Neural cell (in vitro differentiated cells): Measurements from ENCODE around the gene TEX14. TPM values are rescaled to one million over a fixed set of nuclear protein-coding genes. Genes with fewer than 3 reads are reported as not detected.

Experiments used
- H2AFZ ChIP-seq: fragments of 200-600, 300-800 bp; sonication (generic), shearing (Covaris generic); 2 replicates; pipeline ENCODE4 v1.6.0; 2014; ENCODE audit warnings: low read depth, mild to moderate bottlenecking, antibody characterized with exemption, low read length, moderate library complexity
- H3F3A ChIP-seq: fragments of 200-600 bp; shearing (Covaris generic); 2 replicates; pipeline ENCODE4 v1.6.1; 2016; ENCODE audit warnings: mild to moderate bottlenecking, moderate library complexity, mixed read lengths, antibody characterized with exemption, low read length; ENCODE audit not compliant: insufficient read depth, poor library complexity, severe bottlenecking
- H3K27ac ChIP-seq: fragments of 200-600, 300-800 bp; sonication (generic), shearing (Covaris generic); 2 replicates; pipeline ENCODE4 v1.5.1; 2014; ENCODE audit warnings: mild to moderate bottlenecking, low read length, moderate library complexity
- H3K27me3 ChIP-seq: fragments of 300-800, 200-600 bp; sonication (generic), shearing (Covaris generic); 2 replicates; pipeline ENCODE4 v1.6.0; 2014; ENCODE audit warnings: mild to moderate bottlenecking, low read depth, low read length, moderate library complexity; ENCODE audit not compliant: insufficient read depth
- H3K36me3 ChIP-seq: fragments of 300-800, 200-600 bp; sonication (generic), shearing (Covaris generic); 2 replicates; pipeline ENCODE4 v1.5.1; 2014; ENCODE audit warnings: mild to moderate bottlenecking, antibody characterized with exemption, low read length, moderate library complexity; ENCODE audit not compliant: insufficient read depth
- H3K4me2 ChIP-seq: fragments of 300-800, 200-600 bp; sonication (generic), shearing (Covaris generic); 2 replicates; pipeline ENCODE4 v1.6.0; 2014; ENCODE audit warnings: mild to moderate bottlenecking, low read length
- H3K4me3 ChIP-seq: fragments of 300-800, 200-600 bp; sonication (generic), shearing (Covaris generic); 2 replicates; pipeline ENCODE4 v1.5.1; 2014; ENCODE audit warnings: mild to moderate bottlenecking, low read length, moderate library complexity
- H3K79me2 ChIP-seq: fragments of 200-600 bp; shearing (Covaris generic); replicated peaks from 2 replicates; pipeline ENCODE4 v1.6.0; 2014; ENCODE audit warnings: mild to moderate bottlenecking, low read length, moderate library complexity; ENCODE audit not compliant: insufficient read depth
- H3K9ac ChIP-seq: fragments of 300-800, 200-600 bp; sonication (generic), shearing (Covaris generic); 2 replicates; pipeline ENCODE4 v1.6.1; 2016; ENCODE audit warnings: mild to moderate bottlenecking, low read length, mixed read lengths
- H3K9me2 ChIP-seq: fragments of 200-600 bp; shearing (Covaris generic); 2 replicates; pipeline ENCODE4 v1.6.1; 2016; ENCODE audit warnings: mild to moderate bottlenecking, low read length, mixed read lengths; ENCODE audit not compliant: insufficient read depth
- H3K9me3 ChIP-seq: fragments of 200-600, 300-800 bp; sonication (generic), shearing (Covaris generic); 2 replicates; pipeline ENCODE4 v1.6.1; 2016; ENCODE audit warnings: mild to moderate bottlenecking, mixed run types, low read length, moderate library complexity, mixed read lengths
- H4K20me1 ChIP-seq: fragments of 200-600 bp; shearing (Covaris generic); 2 replicates; pipeline ENCODE4 v1.6.1; 2016; ENCODE audit warnings: mild to moderate bottlenecking, mixed run types; ENCODE audit not compliant: insufficient read depth
- CTCF ChIP-seq: fragments of 450-650 bp; IDR thresholded peaks from 2 replicates; pipeline ENCODE4 v1.5.1; 2014; ENCODE audit warnings: antibody characterized with exemption, mild to moderate bottlenecking, moderate library complexity; ENCODE audit not compliant: poor library complexity, severe bottlenecking
- EP300 ChIP-seq: fragments of 450-650 bp; conservative IDR thresholded peaks from 2 replicates; pipeline ENCODE4 v1.6.1; 2014; ENCODE audit warnings: antibody characterized with exemption, mild to moderate bottlenecking, moderate library complexity; ENCODE audit not compliant: poor library complexity, severe bottlenecking
- EZH2 ChIP-seq: fragments of 200-600, 300-800 bp; shearing (Covaris generic), sonication (generic); IDR thresholded peaks from 2 replicates; pipeline ENCODE4 v1.6.1; 2014; ENCODE audit warnings: antibody characterized with exemption, low read length, borderline replicate concordance, mild to moderate bottlenecking; ENCODE audit not compliant: insufficient read depth, poor library complexity, severe bottlenecking
- MXI1 ChIP-seq: fragments of 450-650 bp; conservative IDR thresholded peaks from 2 replicates; pipeline ENCODE4 v1.6.1; 2014; ENCODE audit warnings: antibody characterized with exemption, mild to moderate bottlenecking; ENCODE audit not compliant: poor library complexity, severe bottlenecking
- POLR2AphosphoS5 ChIP-seq: IDR thresholded peaks from 2 replicates; pipeline ENCODE4 v1.6.1; 2012
- RAD21 ChIP-seq: fragments of 450-650 bp; conservative IDR thresholded peaks from 2 replicates; pipeline ENCODE4 v1.6.1; 2014; ENCODE audit warnings: antibody characterized with exemption, mild to moderate bottlenecking, moderate library complexity
- REST ChIP-seq: IDR thresholded peaks from 2 replicates; pipeline ENCODE4 v1.6.1; 2012; ENCODE audit warnings: borderline replicate concordance
- SMC3 ChIP-seq: fragments of 450-650 bp; conservative IDR thresholded peaks from 2 replicates; pipeline ENCODE4 v1.6.1; 2014; ENCODE audit warnings: antibody characterized with exemption, mild to moderate bottlenecking, moderate library complexity; ENCODE audit not compliant: poor library complexity
- TAF1 ChIP-seq: IDR thresholded peaks from 2 replicates; pipeline ENCODE4 v1.6.1; 2012; ENCODE audit warnings: low read depth
- polyA plus RNA-seq: library from polyadenylated mRNA; depleted of rRNA; stranded (reverse); fragments of >200 nt; gene quantifications from 2 replicates; pipeline ENCODE4 v1.2.3, GENCODE V29; 2014

TEX14 gene
- polyA plus RNA-seq, 1 donor from 2014 or later = 1.4 TPM

- no peaks in the 10 kb centered on the region for H3F3A ChIP-seq
- no peaks in the 10 kb centered on the region for H3K9me2 ChIP-seq
- H2AFZ ChIP-seq = no peak overlapping the region
- no peaks in the 10 kb centered on the region for H4K20me1 ChIP-seq
- H3K27me3 ChIP-seq = peaks cover 14% of the 10 kb centered on the region
- H3K4me3 ChIP-seq = no peak overlapping the region
- no peaks in the 10 kb centered on the region for H3K79me2 ChIP-seq
- no peak overlapping the region for H3K9ac ChIP-seq
- H3K9me3 ChIP-seq = no peaks in the 10 kb centered on the region
- no peaks in the 10 kb centered on the region for H3K36me3 ChIP-seq
- TF ChIP-seq POLR2AphosphoS5 (no peak), TAF1 (no peak), SMC3 (no peak), CTCF (no peak), MXI1 (no peak), REST (no peak), EZH2 (no peak), RAD21 (no peak), EP300 (no peak)
- no peak overlapping the region for H3K27ac ChIP-seq
- no peak overlapping the region for H3K4me2 ChIP-seq
Observed at GRCh38 chr17:58527306-58527705, 164.5 kb downstream of the TEX14 start.

GRCh38 chr17:58525239-58525638 is 166.6 kb downstream of the TEX14 start:
- no peaks in the 10 kb centered on the region for H3K9me2 ChIP-seq
- H3K79me2 ChIP-seq = no peaks in the 10 kb centered on the region
- no peaks in the 10 kb centered on the region for H3F3A ChIP-seq
- H3K9ac ChIP-seq = no peak overlapping the region
- H2AFZ ChIP-seq = no peak overlapping the region
- TF ChIP-seq SMC3 = no peak
- TF ChIP-seq RAD21 = no peak
- no peak for TF ChIP-seq MXI1
- TF ChIP-seq POLR2AphosphoS5 = no peak
- TF ChIP-seq REST = no peak
- TF ChIP-seq TAF1 = no peak
- no peak overlapping the region for H3K4me3 ChIP-seq
- no peaks in the 10 kb centered on the region for H3K27me3 ChIP-seq
- no peaks in the 10 kb centered on the region for H4K20me1 ChIP-seq
- no peaks in the 10 kb centered on the region for H3K36me3 ChIP-seq
- no peaks in the 10 kb centered on the region for H3K9me3 ChIP-seq
- H3K4me2 ChIP-seq = no peak overlapping the region
- no peak overlapping the region for H3K27ac ChIP-seq
